GM12872 (cell line): ENCODE data around the gene TPPP3.

Experiments
- TF ChIP-seq, protein P1 (sequence below): IDR thresholded peaks from 3 replicates; pipeline ENCODE4 v1.5.1; 2011; ENCODE audit warnings: low read depth, mild to moderate bottlenecking, low read length, moderate library complexity; ENCODE audit not compliant: insufficient read depth

TPPP3 gene

DNA sequence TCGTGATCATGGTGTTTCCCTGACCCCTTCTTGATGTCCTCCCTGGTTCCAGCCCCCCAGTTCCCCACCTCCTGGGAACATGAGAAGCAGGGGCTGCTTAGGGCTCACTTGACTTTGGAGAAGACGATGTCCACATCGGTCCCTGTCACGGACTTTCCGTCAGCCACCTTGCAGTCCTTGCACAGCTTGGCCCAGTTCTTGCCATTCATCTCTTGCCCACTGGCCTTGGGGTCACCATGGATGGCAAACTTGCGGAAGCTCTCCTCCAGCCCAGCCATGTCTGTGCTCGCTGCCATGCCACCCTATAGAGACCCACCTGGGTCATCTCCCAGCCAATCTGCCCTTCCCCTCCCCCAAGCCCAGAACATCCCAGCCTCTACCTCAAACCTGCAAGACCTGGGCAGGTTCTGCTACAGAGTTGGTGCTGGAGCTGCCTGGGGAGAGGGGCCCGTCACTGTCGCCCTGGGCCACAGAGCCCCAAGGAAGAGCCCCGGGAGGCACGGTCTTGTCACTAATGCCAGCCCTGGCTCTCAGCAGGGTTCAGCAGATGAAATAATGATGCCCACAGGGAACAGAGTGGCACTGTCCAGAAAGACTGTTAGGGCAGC, 2.4 kb downstream of the TPPP3 start:
- TF ChIP-seq, protein P1, sequence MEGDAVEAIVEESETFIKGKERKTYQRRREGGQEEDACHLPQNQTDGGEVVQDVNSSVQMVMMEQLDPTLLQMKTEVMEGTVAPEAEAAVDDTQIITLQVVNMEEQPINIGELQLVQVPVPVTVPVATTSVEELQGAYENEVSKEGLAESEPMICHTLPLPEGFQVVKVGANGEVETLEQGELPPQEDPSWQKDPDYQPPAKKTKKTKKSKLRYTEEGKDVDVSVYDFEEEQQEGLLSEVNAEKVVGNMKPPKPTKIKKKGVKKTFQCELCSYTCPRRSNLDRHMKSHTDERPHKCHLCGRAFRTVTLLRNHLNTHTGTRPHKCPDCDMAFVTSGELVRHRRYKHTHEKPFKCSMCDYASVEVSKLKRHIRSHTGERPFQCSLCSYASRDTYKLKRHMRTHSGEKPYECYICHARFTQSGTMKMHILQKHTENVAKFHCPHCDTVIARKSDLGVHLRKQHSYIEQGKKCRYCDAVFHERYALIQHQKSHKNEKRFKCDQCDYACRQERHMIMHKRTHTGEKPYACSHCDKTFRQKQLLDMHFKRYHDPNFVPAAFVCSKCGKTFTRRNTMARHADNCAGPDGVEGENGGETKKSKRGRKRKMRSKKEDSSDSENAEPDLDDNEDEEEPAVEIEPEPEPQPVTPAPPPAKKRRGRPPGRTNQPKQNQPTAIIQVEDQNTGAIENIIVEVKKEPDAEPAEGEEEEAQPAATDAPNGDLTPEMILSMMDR: no peak

DNA sequence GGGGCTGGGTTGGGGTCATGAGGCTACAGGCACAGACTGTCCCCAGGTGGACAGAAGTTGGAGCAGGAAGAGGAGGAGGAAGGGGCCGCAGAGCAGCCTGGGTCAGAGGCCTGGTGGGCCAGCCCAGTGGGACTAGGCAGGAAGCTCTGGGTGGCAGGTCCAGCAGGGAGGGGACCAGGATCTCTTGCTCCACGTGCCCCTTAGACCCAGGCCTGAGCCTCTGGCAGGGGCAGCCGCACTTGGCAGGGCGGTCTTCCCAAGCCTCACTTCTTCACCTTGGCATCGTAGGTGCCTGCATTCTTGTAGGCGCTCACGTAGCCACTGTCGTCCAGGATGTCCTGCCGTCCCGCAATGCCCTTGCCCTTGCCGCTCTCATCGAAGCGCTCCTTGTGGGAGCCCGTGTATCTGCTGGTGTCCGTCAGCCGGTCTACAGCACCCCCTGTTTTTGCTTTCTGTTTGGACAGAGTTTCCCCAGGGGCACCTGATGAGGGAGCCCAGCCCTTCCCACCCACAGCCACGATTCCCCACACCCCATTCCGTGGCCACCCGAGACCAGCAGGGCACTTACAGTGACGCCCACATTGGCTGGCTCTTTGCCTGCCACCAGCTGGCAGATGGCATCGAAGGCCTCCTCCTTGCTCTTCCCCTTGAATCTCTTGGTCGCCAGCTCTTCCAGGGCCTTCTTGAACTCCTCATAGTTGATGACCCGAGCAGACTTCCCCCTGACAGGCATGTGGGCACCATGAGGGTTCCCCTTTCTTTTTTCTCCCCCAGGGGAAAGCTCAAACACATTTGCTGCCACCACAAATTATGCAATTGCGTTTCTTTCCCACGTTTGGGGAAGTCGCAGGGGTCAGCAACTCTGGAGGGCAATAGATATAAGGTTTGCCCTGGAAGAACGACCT, 3.1 kb downstream of the TPPP3 start:
- TF ChIP-seq, protein P1: no peak

DNA sequence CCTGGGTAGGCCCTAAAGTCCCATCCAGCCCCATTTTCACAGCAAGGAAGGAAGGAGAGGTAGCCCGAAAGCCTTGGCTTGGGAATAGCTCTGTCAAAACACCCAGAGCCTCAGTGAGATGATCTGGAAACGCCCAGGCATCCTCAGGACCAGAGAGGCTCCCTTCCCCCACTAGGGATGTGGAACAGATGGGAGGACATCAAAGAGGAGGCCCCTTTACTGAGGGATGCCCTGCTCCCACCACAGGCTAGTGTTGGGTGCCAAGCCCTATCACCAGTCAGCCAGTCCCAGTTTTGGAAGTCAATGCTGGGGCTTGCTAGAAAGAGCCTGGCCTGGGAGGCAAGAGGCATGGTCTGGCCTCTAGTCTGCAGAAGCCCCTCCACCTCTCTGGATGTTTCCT, 4.7 kb downstream of the TPPP3 start:
- TF ChIP-seq, protein P1: no peak

DNA sequence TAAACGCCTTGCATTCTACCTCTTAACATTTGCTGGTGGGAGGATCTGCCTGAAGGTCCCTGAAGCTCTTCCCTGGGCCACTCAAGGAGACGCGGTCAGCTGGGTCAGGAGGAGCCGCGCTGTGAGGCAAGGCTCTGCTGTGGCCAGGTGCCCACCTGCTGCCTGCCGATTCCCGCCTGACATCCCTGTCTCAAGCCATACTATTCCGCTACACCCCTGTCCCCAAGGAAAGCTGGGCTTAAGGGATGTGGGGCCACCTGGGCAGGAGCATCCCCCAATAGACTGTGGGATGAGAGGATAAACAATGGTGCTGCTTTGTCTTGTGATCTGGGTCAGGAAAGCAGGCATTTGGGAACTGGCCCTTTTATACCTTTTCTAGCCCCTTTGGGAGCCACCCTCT, 5.1 kb downstream of the TPPP3 start:
- TF ChIP-seq, protein P1: no peak

GRCh38 chr16:67387479-67388079, 5.7 kb downstream of the TPPP3 start:
- TF ChIP-seq, protein P1: no peak

DNA sequence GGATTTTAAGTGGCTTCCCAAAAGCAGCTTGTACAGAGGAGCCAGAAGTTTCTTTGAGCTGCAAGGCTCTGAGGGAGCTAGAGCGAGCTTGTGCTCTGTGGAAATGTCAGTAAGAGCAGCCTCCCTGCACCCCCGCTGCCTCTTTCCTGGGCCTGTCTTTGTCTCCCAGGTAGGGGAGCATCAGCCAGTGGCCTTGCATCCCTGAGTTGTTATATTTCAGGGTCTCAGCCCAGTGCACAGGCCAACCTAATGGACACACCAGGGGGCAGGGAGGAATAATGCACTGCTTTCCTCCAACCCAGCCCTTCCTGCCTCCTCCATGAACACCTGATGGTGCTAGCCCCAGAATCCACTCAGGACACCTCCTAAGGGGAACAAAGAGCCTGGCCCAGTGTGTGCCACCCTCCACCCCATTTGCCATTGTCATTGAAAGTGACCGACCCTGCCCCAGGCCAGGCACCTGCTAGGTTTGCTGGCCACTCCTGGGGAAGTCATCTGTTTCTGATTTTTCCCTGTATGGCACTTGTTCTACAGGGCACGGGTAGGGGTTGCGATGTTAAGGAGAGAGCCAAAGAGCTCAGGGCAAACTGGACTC, 6.3 kb downstream of the TPPP3 start:
- TF ChIP-seq, protein P1: no peak

- TF ChIP-seq, protein P1: no peak
These were observed 8.4 kb downstream of the TPPP3 start for GRCh38 chr16:67384778-67385510.
